GM21723 (cell line): ENCODE data around the gene GALR1.

Experiments used
- ATAC-seq: cut with Tn5 transposase; IDR thresholded peaks from one replicate; pipeline ENCODE4 v1.9.1; 2021; ENCODE audit warnings: mild to moderate bottlenecking, moderate library complexity; ENCODE audit not compliant: unreplicated experiment

GALR1 gene

DNA sequence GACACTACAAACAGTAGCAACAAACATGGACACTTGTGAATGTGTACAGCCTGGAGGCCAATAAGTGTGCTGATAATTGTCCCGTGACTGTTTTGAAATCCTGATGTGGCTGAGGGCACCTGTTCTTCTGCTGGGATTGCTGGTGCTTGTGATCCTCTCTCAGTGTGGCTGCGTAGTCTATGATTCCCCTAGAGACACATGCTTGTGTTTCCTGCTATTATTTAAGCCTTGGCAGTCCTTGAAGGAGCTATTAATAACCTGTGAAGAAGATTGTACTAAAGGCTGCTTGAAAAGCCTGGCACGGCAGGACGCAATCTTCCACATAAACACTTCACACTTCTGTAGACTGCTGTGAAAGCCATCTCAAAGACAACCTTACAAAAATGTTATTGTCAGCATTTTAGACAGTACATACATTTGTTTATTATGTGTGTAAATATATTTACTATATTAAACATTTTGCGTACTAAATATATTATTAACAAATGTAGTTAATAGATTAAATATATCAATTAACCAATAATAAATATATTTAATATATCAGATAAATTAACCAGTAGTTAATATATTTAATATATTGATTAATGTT is 71.4 kb downstream of the GALR1 start:
- ATAC-seq = no peak

DNA sequence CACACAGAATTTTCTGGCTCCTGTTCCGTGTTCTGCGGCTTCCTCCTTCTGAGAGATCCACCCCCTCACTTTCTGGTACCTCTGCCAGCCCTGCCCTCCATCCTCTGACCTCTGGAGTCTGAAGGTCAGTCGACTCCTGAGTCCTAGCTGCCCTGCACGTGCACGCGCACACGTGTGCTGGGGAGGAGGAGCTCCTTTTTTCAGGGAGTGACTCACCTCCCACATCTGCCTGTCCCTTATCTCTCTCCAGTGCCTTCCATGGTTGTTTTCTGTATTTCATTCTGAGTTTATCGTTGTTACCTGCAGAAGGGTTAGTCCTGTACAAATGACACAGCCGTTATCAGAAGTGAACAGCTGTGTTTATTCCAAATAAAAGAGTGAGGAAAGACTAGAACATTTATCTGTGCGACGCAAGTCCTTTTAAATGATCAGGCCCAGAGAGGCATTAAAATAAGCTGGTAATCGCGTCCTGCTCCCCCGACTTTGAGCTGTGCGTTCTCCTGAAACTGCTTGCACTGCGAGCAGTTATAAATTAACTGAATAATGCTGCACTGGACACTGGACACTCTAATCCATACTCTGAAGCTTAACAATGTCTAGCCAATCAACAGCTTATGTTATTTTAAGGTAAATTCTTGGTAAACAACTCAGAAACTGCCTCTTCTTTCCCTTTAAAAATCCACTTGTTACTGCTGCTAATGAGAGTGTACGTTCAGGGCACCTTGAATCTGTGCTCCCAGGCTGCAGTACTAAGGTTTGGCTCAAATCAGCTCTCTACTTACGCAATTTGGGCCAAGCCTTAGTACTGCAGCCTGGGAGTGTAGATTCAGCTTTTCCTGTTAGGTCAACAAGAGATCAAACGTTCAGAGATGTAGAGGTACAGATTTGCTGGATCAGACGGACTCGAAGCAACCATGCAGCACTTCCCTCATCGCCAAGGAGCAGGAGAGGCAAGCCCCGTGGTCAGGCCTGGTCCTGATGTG is 72.5 kb downstream of the GALR1 start:
- no peak for ATAC-seq

DNA sequence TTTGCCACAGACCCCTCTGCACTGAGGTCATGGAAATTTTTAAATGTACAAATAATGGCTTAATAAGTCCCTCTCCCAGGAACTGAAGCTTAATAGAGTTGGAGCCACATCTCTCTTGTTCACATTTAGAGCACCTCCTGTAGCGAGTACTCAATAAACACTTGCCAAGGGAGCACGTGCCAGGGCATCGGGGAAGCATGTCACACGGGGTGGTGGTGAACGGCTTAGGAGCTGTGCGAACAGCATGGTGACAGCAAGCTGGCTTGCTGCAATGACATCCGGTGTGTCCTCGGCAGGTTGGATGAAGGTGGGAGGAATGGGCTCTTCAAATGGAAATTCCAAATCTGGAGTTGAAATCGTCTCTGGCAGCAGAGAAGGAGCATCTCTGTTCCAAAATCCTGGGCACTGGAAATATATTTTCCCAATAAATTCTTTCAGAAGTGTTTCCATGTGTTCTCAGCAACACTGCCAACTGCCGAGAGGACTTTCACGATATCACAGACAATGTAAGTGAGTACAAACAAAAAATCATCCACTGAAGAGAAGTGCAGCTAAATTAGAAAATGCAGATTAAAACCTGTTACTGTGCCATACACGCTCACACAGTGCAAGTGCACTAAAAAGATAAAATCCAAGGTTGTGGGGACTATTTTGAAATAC is 74.1 kb downstream of the GALR1 start:
- no peak for ATAC-seq
